Fibroblast of lung (primary cell): ENCODE measurements around the gene LOXHD1.

Source experiments
- CTCF ChIP-seq, 2 donors: IDR thresholded peaks in 1 of 2; conservative IDR thresholded peaks in 1 of 2; 1 replicate in 1 of 2; 2 replicates in 1 of 2; pipeline ENCODE4 v1.5.1; 2011 to 2012; ENCODE audit warnings: low read length in 2 of 2, control low read depth in 1 of 2, inconsistent platforms in 1 of 2, low read depth in 1 of 2, mild to moderate bottlenecking in 1 of 2
- EZH2 ChIP-seq: IDR thresholded peaks from 2 replicates; pipeline ENCODE4 v1.5.1; 2012; ENCODE audit warnings: low read length, control low read depth, mild to moderate bottlenecking; ENCODE audit errors: missing control alignments

GRCh38 chr18:46435031-46435430 is 222.0 kb downstream of the LOXHD1 start:
- TF ChIP-seq CTCF (conservative IDR thresholded peaks at IDR 0.05 in 1 of 2, IDR thresholded peaks at IDR 0.05 in 1 of 2; ENCODE audit: low read depth in 1 of 2, low read length in 2 of 2), result no peak
- no peak for TF ChIP-seq EZH2
